A549 (cell line): ENCODE measurements around the gene UCP2. TPM values are rescaled to one million over a fixed set of nuclear protein-coding genes. Genes with fewer than 3 reads are reported as not detected.

Experiments
- ATAC-seq, 2 experiments: fragments of 200-7000 bp in 1 of 2; fragments of >200 bp in 1 of 2; cut with Nextera tagmentation in 1 of 2; cut with Tn5 transposase in 1 of 2; 3 replicates each; pipeline versions ENCODE4 v1.8.0 to v1.9.1; 2018 to 2020; ENCODE audit warnings: mild to moderate bottlenecking in 1 of 2, moderate library complexity in 1 of 2
- CTCF ChIA-PET: fragments of 300-600 bp; sonication (Branson Sonifier 250); formaldehyde crosslinking; extraction: SDS; loops from one replicate; lab custom pipeline; 2021; ENCODE audit warnings: antibody characterized with exemption, inconsistent platforms; lab: Yijun Ruan, JAX
- POLR2A ChIA-PET: fragments of 350-600 bp; formaldehyde crosslinking; extraction: SDS; loops from one replicate; lab custom pipeline; 2021; ENCODE audit warnings: antibody characterized with exemption, inconsistent platforms; lab: Yijun Ruan, JAX
- DNase-seq, 2 experiments: peaks; one replicate each; pipeline versions ENCODE4 v3.0.0 to v3.0.0-alpha.2; 2011 to 2016; ENCODE audit warnings: low read depth in 1 of 2, low spot score in 1 of 2
- FAIRE-seq: peaks from 2 replicates; lab custom pipeline; 2011; peaks lifted over from hg19 to GRCh38; lab: Jason Lieb, UNC
- H3K27ac ChIP-seq, 2 experiments: fragments of >200 bp; sonication (Bioruptor Twin); formaldehyde crosslinking; 3 replicates each; pipeline ENCODE4 v1.5.1; 2016 to 2017
- H3K4me1 ChIP-seq: fragments of >200 bp; sonication (Bioruptor Twin); formaldehyde crosslinking; 3 replicates; pipeline ENCODE4 v1.6.1; 2016
- H3K4me2 ChIP-seq: fragments of >200 bp; sonication (Bioruptor Twin); formaldehyde crosslinking; 3 replicates; pipeline ENCODE4 v1.6.1; 2016
- H3K4me3 ChIP-seq: fragments of >200 bp; sonication (Bioruptor Twin); formaldehyde crosslinking; 3 replicates; pipeline ENCODE4 v1.5.1; 2016
- H3K9me3 ChIP-seq: fragments of >200 bp; sonication (Bioruptor Twin); formaldehyde crosslinking; 3 replicates; pipeline ENCODE4 v1.6.1; 2016
- BHLHE40 ChIP-seq: IDR thresholded peaks from 2 replicates; pipeline ENCODE4 v1.6.1; 2012; ENCODE audit warnings: low read depth, low read length, inconsistent platforms
- EHMT2 ChIP-seq: fragments of 200-600 bp; sonication (generic); IDR thresholded peaks from 2 replicates; pipeline ENCODE4 v1.6.1; 2016; ENCODE audit warnings: antibody characterized with exemption, low read depth, mild to moderate bottlenecking, moderate library complexity
- EP300 ChIP-seq, 2 experiments: fragments of >200 bp; sonication (Bioruptor Twin); formaldehyde crosslinking; IDR thresholded peaks; 2 replicates in 1 of 2; 3 replicates in 1 of 2; pipeline ENCODE4 v1.6.1; 2016 to 2017
- FOSB ChIP-seq: fragments of 250-450 bp; sonication (Bioruptor Pico); IDR thresholded peaks from 2 replicates; pipeline ENCODE4 v1.5.0; 2020; ENCODE audit warnings: mild to moderate bottlenecking, moderate library complexity
- FOSL2 ChIP-seq, 2 experiments: fragments of 450-650 bp in 1 of 2; fragments of >200 bp in 1 of 2; sonication (Bioruptor Twin) in 1 of 2; formaldehyde crosslinking; IDR thresholded peaks; 2 replicates each; pipeline versions ENCODE4 v1.5.0 to v1.6.1; 2016 to 2020; ENCODE audit warnings: mild to moderate bottlenecking in 1 of 2, moderate library complexity in 1 of 2
- HDAC2 ChIP-seq: fragments of 200-600 bp; sonication (generic); IDR thresholded peaks from 2 replicates; pipeline ENCODE4 v1.6.1; 2016
- HOXB13 ChIP-seq: fragments of 250-450 bp; sonication (Bioruptor Pico); IDR thresholded peaks from 2 replicates; pipeline ENCODE4 v1.5.0; 2020; ENCODE audit warnings: low read depth, mild to moderate bottlenecking, moderate library complexity
- JUN ChIP-seq, 2 experiments: fragments of >200 bp; sonication (Bioruptor Twin); formaldehyde crosslinking; IDR thresholded peaks; 2 replicates in 1 of 2; 3 replicates in 1 of 2; pipeline ENCODE4 v1.6.1; 2016 to 2017
- JUNB ChIP-seq: fragments of >200 bp; sonication (Bioruptor Twin); formaldehyde crosslinking; IDR thresholded peaks from 2 replicates; pipeline ENCODE4 v1.6.1; 2016
- MAFK ChIP-seq: fragments of 450-650 bp; IDR thresholded peaks from 2 replicates; pipeline ENCODE4 v1.6.1; 2014; ENCODE audit not compliant: partially characterized antibody
- MAZ ChIP-seq: fragments of 150-350 bp; IDR thresholded peaks from 2 replicates; pipeline ENCODE4 v1.6.1; 2014; ENCODE audit warnings: antibody characterized with exemption, low read depth, low read length, borderline replicate concordance
- NFE2L2 ChIP-seq: fragments of 150-350 bp; conservative IDR thresholded peaks from 2 replicates; pipeline ENCODE4 v1.6.1; 2014; ENCODE audit warnings: low read length
- NPAS2 ChIP-seq: fragments of 250-450 bp; sonication (Bioruptor Pico); IDR thresholded peaks from 2 replicates; pipeline ENCODE4 v1.8.0; 2022; ENCODE audit warnings: mild to moderate bottlenecking, moderate library complexity, borderline replicate concordance
- PHF8 ChIP-seq: fragments of 200-600 bp; sonication (generic); IDR thresholded peaks from 2 replicates; pipeline ENCODE4 v1.6.1; 2016; ENCODE audit warnings: low read depth, mild to moderate bottlenecking, antibody characterized with exemption, moderate library complexity, borderline replicate concordance
- RARB ChIP-seq: fragments of 250-450 bp; sonication (Bioruptor Pico); IDR thresholded peaks from 2 replicates; pipeline ENCODE4 v1.8.0; 2021; ENCODE audit warnings: mild to moderate bottlenecking, moderate library complexity
- RCOR1 ChIP-seq: fragments of 150-350 bp; IDR thresholded peaks from 2 replicates; pipeline ENCODE4 v1.6.1; 2014; ENCODE audit warnings: antibody characterized with exemption, low read length, low read depth
- RFX5 ChIP-seq: fragments of 450-650 bp; IDR thresholded peaks from 2 replicates; pipeline ENCODE4 v1.7.1; 2014; ENCODE audit warnings: antibody characterized with exemption, mild to moderate bottlenecking, moderate library complexity
- SMC3 ChIP-seq: fragments of >200 bp; sonication (Bioruptor Twin); formaldehyde crosslinking; IDR thresholded peaks from 3 replicates; pipeline ENCODE4 v1.6.1; 2018; ENCODE audit warnings: inconsistent platforms
- SREBF2 ChIP-seq: fragments of 450-650 bp; IDR thresholded peaks from 2 replicates; pipeline ENCODE4 v1.6.1; 2014; ENCODE audit warnings: mild to moderate bottlenecking, moderate library complexity
- ZC3H11A ChIP-seq: fragments of 450-650 bp; IDR thresholded peaks from 2 replicates; pipeline ENCODE4 v1.6.1; 2014; ENCODE audit warnings: antibody characterized with exemption, mild to moderate bottlenecking
- ZFP36 ChIP-seq: fragments of 450-650 bp; IDR thresholded peaks from 2 replicates; pipeline ENCODE4 v1.6.1; 2014; ENCODE audit warnings: borderline replicate concordance; ENCODE audit not compliant: partially characterized antibody
- WGBS: methylation state at CpG from one replicate; pipeline ENCODE4 v1.1.6; 2017; ENCODE audit errors: missing lambda C conversion rate; 5-methylcytosine and 5-hydroxymethylcytosine counted together
- polyA plus RNA-seq, 4 experiments: library from polyadenylated mRNA; depleted of rRNA in 3 of 4; stranded (reverse); fragments of >200 nt; fragmentation: RNase III in 1 of 4; extraction: RNeasy Plus Mini Kit Qiagen cat#74134 plus additional on column Dnase treatment in 1 of 4; gene quantifications; 2 replicates in 3 of 4; 3 replicates in 1 of 4; pipeline ENCODE4 v1.2.3, GENCODE V29; 2011 to 2017
- TF ChIP-seq, protein P1 (sequence below): fragments of 150-350 bp; IDR thresholded peaks from 2 replicates; pipeline ENCODE4 v1.6.1; 2014; ENCODE audit warnings: low read depth, mild to moderate bottlenecking, low read length
- TF ChIP-seq, protein P2 (sequence below): IDR thresholded peaks from 2 replicates; pipeline ENCODE4 v1.6.1; 2012
- TF ChIP-seq, protein P3 (sequence below): fragments of 250-450 bp; sonication (Bioruptor Pico); IDR thresholded peaks from 2 replicates; pipeline ENCODE4 v1.5.0; 2020; ENCODE audit warnings: low read depth, mild to moderate bottlenecking, moderate library complexity
- TF ChIP-seq, protein P4 (sequence below): IDR thresholded peaks from 2 replicates; pipeline ENCODE4 v1.6.1; 2012
- TF ChIP-seq, protein P5 (sequence below): IDR thresholded peaks from 2 replicates; pipeline ENCODE4 v1.6.1; 2012; ENCODE audit warnings: low read depth, borderline replicate concordance
- TF ChIP-seq, protein P6 (sequence below): fragments of 450-650 bp; IDR thresholded peaks from 2 replicates; pipeline ENCODE4 v1.6.1; 2014; ENCODE audit warnings: antibody characterized with exemption
- TF ChIP-seq, protein P7 (sequence below): fragments of 250-450 bp; sonication (Bioruptor Pico); IDR thresholded peaks from 2 replicates; pipeline ENCODE4 v1.5.0; 2021; ENCODE audit warnings: mild to moderate bottlenecking, moderate library complexity, borderline replicate concordance
- TF ChIP-seq, protein P8 (sequence below): fragments of >200 bp; sonication (Bioruptor Twin); formaldehyde crosslinking; IDR thresholded peaks from 2 replicates; pipeline ENCODE4 v1.6.1; 2016

The UCP2 gene
- polyA plus RNA-seq, 2 of the 4 experiments (the other 2 are of a cell fraction), result 51.6 to 131 TPM

DNA sequence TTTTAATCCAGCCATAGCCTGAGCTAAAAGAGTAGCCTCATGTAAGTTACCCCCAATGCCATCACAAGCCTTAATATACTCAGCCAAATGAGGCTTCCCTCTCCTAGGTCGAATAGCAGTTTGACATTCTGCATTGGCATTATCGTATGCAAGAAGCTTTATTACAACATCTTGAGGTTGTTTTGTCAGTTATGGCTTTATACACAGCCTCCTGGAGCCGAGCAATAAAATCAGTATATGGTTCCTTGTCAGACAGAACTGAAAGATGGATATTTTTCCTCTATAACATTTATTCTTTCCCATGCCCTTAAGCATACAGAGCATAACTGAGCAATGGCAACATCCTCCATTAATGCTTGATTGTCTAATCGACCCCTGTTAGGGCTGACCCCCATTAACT lies 37.2 kb downstream of the UCP2 start (continued):
- TF ChIP-seq, protein P1, sequence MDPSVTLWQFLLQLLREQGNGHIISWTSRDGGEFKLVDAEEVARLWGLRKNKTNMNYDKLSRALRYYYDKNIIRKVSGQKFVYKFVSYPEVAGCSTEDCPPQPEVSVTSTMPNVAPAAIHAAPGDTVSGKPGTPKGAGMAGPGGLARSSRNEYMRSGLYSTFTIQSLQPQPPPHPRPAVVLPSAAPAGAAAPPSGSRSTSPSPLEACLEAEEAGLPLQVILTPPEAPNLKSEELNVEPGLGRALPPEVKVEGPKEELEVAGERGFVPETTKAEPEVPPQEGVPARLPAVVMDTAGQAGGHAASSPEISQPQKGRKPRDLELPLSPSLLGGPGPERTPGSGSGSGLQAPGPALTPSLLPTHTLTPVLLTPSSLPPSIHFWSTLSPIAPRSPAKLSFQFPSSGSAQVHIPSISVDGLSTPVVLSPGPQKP, result no peak
- TF ChIP-seq ZC3H11A (no peak), SREBF2 (no peak)

DNA sequence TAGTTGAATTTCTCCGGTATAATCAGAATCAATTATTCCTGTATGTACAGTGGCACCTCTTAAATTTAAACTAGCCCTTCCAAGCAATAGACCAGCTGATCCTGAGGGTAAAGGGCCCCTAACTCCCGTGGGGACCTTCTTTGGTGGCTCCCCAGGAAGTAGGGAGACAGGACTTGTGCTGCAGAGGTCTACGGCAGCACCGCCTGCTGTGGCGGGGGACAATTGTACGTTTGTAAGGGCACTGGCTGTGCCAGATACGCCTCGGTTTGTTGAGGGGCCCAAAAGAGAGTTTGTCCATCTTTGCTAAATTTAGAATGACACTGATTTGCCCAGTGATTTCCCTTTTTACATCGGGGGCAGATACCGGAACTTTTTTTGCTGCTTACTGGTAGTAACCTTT lies 37.7 kb downstream of the UCP2 start:
- no peak for TF ChIP-seq RCOR1
- no peak for TF ChIP-seq RARB (CRISPR knock-in tag)
- TF ChIP-seq, protein P2, sequence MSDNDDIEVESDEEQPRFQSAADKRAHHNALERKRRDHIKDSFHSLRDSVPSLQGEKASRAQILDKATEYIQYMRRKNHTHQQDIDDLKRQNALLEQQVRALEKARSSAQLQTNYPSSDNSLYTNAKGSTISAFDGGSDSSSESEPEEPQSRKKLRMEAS, result no peak
- no peak for TF ChIP-seq NPAS2
- TF ChIP-seq, protein P3, sequence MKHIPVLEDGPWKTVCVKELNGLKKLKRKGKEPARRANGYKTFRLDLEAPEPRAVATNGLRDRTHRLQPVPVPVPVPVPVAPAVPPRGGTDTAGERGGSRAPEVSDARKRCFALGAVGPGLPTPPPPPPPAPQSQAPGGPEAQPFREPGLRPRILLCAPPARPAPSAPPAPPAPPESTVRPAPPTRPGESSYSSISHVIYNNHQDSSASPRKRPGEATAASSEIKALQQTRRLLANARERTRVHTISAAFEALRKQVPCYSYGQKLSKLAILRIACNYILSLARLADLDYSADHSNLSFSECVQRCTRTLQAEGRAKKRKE (CRISPR knock-in tag), result no peak
- TF ChIP-seq, protein P4, sequence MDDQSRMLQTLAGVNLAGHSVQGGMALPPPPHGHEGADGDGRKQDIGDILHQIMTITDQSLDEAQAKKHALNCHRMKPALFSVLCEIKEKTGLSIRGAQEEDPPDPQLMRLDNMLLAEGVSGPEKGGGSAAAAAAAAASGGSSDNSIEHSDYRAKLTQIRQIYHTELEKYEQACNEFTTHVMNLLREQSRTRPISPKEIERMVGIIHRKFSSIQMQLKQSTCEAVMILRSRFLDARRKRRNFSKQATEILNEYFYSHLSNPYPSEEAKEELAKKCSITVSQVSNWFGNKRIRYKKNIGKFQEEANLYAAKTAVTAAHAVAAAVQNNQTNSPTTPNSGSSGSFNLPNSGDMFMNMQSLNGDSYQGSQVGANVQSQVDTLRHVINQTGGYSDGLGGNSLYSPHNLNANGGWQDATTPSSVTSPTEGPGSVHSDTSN, result no peak
- TF ChIP-seq JUN (IDR thresholded peaks at IDR 0.05), result no peak
- no peak for TF ChIP-seq SMC3
- TF ChIP-seq FOSL2 (IDR thresholded peaks at IDR 0.05), result no peak
- TF ChIP-seq FOSL2 (CRISPR knock-in tag; IDR thresholded peaks at IDR 0.05), result no peak
- TF ChIP-seq MAFK, result no peak
- no peak for TF ChIP-seq RFX5
- no peak for TF ChIP-seq EHMT2
- TF ChIP-seq, protein P5, sequence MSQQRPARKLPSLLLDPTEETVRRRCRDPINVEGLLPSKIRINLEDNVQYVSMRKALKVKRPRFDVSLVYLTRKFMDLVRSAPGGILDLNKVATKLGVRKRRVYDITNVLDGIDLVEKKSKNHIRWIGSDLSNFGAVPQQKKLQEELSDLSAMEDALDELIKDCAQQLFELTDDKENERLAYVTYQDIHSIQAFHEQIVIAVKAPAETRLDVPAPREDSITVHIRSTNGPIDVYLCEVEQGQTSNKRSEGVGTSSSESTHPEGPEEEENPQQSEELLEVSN, result no peak
- TF ChIP-seq FOSB (CRISPR knock-in tag), result no peak
- TF ChIP-seq HOXB13, result no peak
- TF ChIP-seq, protein P1, result no peak
- TF ChIP-seq, protein P6, sequence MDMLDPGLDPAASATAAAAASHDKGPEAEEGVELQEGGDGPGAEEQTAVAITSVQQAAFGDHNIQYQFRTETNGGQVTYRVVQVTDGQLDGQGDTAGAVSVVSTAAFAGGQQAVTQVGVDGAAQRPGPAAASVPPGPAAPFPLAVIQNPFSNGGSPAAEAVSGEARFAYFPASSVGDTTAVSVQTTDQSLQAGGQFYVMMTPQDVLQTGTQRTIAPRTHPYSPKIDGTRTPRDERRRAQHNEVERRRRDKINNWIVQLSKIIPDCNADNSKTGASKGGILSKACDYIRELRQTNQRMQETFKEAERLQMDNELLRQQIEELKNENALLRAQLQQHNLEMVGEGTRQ, result no peak
- no peak for TF ChIP-seq JUNB
- Histone ChIP-seq H3K4me2 (no peak overlapping the region), H3K9me3 (no peaks in the 10 kb centered on the region), H3K4me1 (no peaks in the 10 kb centered on the region), H3K27ac (no peak overlapping the region), H3K4me3 (no peak overlapping the region)
- POLR2A ChIA-PET, result no interaction called here
- no peak for DNase-seq
- 78% methylated on average over 10 of the region's 10 CpGs for WGBS
- FAIRE-seq, result no peak
- no peak for ATAC-seq
- CTCF ChIA-PET, result interaction anchor here (1.6 to 1.7 kb wide), 2 partner anchors 14 to 19 kb away, joined by 3 to 7 read pairs; no protein-coding TSS in a partner anchor

DNA sequence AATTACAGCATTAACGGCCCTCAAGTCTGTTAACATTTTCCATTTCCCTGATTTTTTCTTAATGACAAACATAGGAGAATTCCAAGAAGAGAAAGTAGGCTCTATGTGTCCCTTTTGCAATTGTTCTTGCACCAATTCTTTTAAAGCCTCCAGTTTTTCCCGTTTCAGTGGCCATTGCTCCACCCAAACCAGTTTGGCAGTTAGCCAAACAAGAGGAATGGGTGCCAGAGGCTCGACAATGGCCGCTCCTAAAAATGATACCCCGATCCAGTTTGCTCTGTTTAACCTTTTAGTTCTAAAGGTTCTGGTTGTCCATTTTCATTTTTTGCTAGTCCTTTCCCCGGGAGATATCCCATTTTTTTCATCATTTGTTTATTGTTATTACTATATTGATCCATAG lies 38.6 kb downstream of the UCP2 start:
- WGBS, result 69% methylated on average over 6 of the region's 6 CpGs
- Histone ChIP-seq H3K27ac (no peak overlapping the region), H3K9me3 (no peaks in the 10 kb centered on the region), H3K4me1 (no peaks in the 10 kb centered on the region), H3K4me3 (no peak overlapping the region), H3K4me2 (no peak overlapping the region)
- POLR2A ChIA-PET, result no interaction called here
- CTCF ChIA-PET, result no interaction called here
- FAIRE-seq, result no peak
- DNase-seq, result no peak
- ATAC-seq, result no peak
- TF ChIP-seq HDAC2 (no peak), FOSL2 (IDR thresholded peaks at IDR 0.05) (no peak), FOSL2 (CRISPR knock-in tag; IDR thresholded peaks at IDR 0.05) (no peak), SMC3 (no peak), EP300 (IDR thresholded peaks at IDR 0.05) (no peak), ZFP36 (no peak), MAZ (no peak), BHLHE40 (no peak), PHF8 (no peak), NFE2L2 (no peak)
- TF ChIP-seq, protein P7, sequence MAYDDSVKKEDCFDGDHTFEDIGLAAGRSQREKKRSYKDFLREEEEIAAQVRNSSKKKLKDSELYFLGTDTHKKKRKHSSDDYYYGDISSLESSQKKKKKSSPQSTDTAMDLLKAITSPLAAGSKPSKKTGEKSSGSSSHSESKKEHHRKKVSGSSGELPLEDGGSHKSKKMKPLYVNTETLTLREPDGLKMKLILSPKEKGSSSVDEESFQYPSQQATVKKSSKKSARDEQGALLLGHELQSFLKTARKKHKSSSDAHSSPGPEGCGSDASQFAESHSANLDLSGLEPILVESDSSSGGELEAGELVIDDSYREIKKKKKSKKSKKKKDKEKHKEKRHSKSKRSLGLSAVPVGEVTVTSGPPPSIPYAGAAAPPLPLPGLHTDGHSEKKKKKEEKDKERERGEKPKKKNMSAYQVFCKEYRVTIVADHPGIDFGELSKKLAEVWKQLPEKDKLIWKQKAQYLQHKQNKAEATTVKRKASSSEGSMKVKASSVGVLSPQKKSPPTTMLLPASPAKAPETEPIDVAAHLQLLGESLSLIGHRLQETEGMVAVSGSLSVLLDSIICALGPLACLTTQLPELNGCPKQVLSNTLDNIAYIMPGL (CRISPR knock-in tag), result no peak
- TF ChIP-seq, protein P8, sequence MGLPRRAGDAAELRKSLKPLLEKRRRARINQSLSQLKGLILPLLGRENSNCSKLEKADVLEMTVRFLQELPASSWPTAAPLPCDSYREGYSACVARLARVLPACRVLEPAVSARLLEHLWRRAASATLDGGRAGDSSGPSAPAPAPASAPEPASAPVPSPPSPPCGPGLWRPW, result no peak
